ENCODE results near the gene SLC5A10. TPM values are rescaled to one million over a fixed set of nuclear protein-coding genes. Genes with fewer than 3 reads are reported as not detected.

Gene SLC5A10
- total RNA-seq, 1 experiment from 2014 or later = not detected

GRCh38 chr17:18981335-18981641 lies 29.3 kb downstream of the SLC5A10 start:
- DNase-seq (ENCODE audit: extremely low read depth, low read depth) = no peak

GRCh38 chr17:18981642-18982424 lies 29.9 kb downstream of the SLC5A10 start:
- DNase-seq (ENCODE audit: extremely low read depth, low read depth) = peak; percentile 30

DNA sequence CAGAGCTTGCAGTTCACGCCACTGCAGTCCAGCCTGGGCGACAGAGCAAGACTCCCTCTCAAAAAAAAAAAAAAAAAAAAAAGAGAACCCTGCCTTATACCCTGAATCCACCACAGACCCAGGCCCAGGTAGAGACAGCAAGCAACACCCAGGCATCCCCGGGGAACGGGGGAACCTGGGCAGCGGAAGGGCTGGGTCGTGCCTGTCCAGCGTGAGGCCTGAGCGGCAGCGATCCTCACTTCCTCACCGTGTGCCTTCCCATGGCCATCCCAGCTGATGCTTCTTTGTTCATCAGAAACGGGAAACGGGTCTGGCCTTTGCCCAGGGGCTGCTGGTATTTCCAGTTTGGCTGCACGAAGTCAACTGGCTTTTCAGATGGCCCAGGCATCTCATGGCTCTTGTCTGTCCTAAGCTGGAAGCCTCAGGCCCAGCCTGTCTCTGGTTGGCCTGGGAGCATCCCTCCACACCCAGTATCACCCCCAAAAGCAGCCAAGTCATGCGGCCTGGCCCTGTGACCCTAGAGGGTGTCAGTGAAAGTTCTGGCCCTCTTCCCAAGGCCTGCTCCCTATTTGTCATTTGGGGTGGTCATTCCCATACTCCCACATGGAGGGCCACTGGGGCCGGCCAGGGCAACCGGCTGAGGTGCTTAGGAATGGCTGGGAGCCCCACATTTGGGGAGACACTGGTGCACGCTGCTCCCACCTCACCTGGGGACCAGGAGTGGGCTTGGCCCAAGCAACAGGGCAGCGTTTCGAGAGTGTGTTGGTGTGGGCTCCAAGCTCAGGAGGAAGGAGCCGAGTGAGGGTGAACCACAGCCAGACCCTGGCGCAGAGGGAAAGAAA lies 32.5 kb downstream of the SLC5A10 start:
- DNase-seq (ENCODE audit: extremely low read depth, low read depth) = no peak

- no peak for DNase-seq (ENCODE audit: extremely low read depth, low read depth)
These were observed 33.5 kb downstream of the SLC5A10 start for GRCh38 chr17:18985475-18985874.

DNA sequence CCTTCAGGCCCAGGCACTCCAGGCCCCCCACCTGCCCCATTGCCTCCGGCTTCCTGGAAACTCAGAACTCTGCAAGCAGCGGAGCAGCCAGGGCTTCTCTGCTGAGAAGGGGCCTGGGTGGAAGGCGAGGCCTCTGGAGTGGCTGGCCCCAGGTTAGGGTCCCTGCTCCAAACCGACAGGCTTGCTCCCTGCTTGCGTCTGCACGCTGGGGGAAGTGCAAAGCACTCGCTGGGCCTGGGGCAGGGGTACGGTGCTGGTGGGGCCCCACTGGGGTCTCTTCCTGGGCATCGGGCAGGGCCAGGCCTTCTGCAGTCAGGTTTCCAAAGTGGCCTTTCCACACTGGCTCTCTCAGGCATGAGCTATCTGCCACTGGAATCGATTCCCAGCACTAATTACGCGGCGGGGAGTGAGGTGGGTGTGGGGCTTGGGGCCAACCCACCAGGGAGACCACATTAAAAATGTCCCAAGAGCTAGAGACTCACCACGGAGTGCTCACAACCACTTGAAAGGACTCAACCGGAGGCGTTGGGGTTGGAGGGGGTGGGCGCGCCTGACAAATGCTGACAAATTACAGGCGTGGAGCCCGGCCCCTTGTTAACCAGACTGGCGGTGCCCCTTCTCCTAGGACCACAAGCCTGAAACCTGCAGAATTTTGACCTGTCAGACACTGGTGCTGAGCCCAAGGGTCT lies 34.7 kb downstream of the SLC5A10 start:
- DNase-seq (ENCODE audit: extremely low read depth, low read depth) = no peak

DNA sequence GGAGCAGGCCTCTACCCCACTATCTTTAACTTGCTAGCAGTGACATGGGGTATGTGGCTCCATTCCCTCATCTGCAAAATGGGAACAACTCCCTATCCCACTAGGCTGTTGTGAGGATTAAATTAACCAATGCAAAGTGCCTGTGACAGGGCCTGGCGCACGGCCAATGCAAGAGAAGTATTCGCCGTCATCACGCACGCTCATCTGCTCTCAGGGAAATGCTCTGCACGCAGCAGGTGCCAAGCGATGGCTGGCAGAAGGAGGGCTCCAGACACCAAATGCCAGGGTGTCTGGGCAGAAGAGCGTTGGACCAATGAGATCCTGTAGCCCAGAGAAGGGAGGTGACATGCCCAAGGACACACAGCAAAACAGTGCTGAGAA lies 35.3 kb downstream of the SLC5A10 start:
- no peak for DNase-seq (ENCODE audit: extremely low read depth, low read depth)

DNA sequence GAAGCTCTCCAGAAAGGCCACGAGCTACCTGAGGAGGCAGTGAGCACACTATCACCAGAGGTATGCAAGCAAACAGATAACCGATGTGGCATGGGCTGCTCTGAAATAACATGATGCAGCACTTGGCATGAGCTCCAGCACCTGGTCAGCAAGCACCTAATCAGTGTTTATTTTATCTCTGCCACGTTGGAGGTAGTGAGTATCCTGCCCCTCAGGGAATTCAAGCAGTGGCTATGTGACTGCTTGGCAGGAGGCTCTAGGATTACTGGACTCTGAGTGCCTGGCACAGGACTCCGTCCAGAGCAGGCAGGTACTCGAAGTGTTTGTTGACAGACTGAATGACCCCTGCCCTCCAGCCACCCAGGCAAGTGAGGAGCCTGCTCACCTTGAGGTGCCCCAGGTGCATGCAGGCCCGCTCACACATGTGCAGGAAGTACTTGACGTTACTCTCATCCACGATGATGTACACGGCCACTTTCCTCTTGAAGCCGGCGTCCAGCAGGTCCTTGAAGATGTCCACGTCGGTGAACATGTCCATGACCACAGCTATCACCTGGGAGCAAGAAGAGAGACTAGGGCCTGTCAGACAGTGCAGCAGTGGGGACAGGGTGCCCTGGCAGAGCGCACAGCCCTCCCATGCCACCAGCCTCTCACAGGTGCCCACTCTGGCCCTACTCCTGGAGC lies 36.0 kb downstream of the SLC5A10 start:
- no peak for DNase-seq (ENCODE audit: extremely low read depth, low read depth)

- no peak for DNase-seq (ENCODE audit: extremely low read depth, low read depth)
These were observed 36.7 kb downstream of the SLC5A10 start for GRCh38 chr17:18988546-18989173.

DNA sequence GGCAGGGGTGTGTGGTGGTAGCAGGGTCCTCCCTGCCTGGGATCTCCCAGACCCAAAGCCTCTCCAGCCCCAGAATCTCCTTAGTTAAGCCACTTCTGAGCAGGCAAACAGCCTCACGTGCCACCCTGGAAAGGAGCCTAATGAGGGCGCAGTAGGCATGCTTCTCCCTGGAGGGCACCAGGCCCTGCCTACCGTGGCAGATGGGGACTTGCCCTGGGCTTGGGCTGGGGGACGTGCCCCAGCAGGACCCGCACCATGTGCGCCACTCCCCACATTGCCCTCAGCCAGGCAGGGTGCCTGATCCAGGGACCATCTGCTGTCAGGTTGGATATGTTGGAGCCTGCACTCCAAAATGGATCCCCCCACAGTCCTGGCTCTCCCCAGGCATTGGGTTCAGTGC lies 38.4 kb downstream of the SLC5A10 start:
- no peak for DNase-seq (ENCODE audit: extremely low read depth, low read depth)

- no peak for DNase-seq (ENCODE audit: extremely low read depth, low read depth)
These were observed 39.8 kb downstream of the SLC5A10 start for GRCh38 chr17:18991531-18992315.

DNA sequence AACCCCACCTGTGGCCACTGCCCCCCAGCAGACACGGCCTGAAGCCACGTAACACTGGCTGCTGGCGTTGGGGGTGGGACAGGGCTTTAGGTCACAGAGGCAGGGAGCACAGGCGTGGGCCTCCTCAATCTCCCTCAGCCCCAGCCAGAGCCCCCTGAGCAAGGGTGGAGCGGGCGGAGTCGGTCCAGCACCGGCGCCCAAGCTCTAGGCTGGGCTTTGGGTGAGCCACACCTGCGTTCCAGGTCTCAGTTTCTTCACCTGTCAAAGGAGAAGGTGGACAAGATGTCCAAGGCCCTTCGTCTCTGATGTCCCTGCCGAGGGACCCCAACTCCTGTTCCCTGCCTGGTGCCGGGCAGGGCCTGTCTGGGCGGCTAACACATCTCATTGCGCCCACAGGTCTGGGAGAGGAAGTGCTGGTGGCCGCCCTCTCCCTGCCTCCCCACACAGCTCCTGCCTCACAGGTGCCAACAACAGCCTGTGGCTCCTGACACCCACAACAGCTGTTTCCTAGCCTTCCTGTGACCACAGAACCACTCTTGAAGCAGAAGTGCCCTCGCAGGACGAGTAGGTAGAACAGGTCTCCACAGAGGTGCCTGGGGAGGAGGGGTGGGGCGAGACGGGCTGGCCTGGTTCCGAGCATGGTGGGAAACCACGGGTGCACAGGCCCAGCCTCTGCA lies 40.6 kb downstream of the SLC5A10 start:
- no peak for DNase-seq (ENCODE audit: extremely low read depth, low read depth)

GRCh38 chr17:18993905-18994526 lies 42.1 kb downstream of the SLC5A10 start:
- no peak for DNase-seq (ENCODE audit: extremely low read depth, low read depth)

DNA sequence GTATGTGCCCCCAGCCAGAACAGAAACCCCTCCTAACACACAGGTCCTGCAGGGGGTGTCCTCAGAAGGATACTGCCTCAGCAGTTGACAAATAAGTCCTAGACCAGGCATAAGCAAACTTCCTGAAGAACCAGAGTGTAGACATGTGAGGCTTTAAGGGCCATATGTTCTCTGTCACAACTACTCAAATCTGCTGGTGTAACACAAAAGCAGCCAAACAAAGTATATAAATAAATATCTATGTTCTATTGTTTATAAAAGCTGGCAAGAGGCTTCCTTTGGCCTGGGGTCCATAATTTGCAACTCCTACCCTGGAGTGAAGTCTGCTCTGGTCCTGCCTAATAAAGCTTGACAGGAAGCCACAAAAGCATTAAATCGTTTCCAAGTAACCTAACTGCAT lies 42.7 kb downstream of the SLC5A10 start:
- no peak for DNase-seq (ENCODE audit: extremely low read depth, low read depth)

DNA sequence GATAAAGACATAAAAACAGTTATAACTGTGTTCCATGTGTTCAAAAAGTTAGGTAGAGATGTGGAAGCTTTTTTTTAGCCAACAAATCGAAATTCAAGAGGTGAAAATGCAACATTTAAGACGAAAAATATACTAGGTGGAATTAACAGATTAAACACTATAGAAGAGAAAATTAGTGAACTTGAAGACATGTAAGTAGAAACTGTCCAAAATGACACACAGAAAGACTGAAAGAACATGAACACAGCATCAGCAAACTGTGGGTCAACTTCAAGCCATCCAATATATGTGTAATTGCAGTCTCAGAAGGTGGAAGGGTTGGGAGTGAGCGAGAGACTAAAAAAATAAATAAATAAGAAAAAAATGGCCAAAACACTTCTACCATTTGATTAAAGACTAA lies 43.3 kb downstream of the SLC5A10 start:
- DNase-seq (ENCODE audit: extremely low read depth, low read depth) = no peak

DNA sequence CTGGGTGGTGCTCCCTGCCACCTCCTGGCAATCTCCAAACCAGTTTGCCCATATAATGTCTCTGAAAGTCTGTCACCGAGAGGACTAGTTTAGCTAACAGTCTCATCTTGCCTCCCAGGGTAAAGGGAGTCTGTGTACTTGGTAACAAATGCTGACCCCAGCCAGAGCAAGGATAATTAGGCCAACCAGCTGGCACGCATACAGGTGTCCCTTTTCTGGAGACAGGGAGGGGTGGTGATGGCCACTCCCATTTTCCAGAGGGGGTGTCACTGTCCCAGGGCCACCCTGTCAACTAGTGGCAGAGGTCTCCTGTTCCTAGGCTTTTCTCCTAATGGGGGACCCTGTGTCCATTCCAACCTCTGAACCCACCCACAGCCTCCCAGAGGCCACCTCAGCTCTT lies 44.5 kb downstream of the SLC5A10 start:
- no peak for DNase-seq (ENCODE audit: extremely low read depth, low read depth)

DNA sequence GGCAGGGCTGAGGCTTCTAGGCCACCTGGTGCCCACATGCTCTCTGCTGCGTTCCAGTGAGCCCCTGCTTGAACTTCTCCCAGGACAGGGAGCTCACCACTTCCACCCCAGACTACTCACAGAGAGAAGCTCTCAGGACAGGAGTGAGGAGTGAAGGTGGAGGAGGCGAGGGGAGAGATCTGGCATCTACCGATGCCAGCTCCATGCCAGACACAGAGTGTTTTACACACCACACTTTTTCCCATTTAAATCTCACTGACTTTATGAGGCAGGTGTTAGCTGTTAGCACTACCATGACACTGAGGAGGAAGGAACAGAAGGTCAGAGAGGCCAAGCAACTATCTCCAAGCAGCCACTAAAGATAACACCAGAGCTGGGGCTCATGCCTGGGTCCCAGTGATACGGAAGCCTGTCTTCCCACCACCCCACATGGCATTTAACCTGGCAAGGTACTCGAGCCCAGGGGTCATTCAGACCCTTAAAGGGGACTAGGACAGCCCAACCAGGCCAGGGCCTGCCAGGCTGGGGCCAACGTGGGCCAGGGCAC lies 45.8 kb downstream of the SLC5A10 start:
- no peak for DNase-seq (ENCODE audit: extremely low read depth, low read depth)

- no peak for DNase-seq (ENCODE audit: extremely low read depth, low read depth)
These were observed 47.4 kb downstream of the SLC5A10 start for GRCh38 chr17:18999394-18999793.

DNA sequence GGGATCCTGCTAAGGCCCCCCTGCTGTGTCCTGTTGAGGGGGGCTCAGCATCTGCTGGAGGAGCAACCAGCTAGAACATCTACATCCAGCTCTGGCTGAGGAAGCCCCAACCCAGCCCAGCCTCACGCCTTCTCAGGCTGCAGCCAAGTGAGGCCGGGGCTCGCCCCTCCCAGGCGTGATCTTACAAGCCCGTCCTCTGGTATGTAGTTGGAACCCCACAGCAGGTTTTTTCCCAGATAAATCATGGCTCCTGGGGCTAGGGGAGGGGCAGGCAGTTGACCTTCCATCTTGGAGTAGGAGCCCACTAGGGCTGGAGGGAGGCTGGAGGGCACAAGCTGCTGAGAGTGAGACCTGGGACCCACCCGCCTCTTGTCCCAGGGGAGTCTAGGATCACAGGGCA lies 47.9 kb downstream of the SLC5A10 start:
- DNase-seq (ENCODE audit: extremely low read depth, low read depth) = no peak
